Coronary artery (tissue), 2 donors: Measurements from ENCODE around the gene C20orf96.
A peak's percentile ranks its signal among the peaks of the same experiment; 100 is the strongest.

Experiments used
- DNase-seq: peaks from one replicate; pipeline ENCODE4 v3.0.0-alpha.2; 2017; ENCODE audit warnings: low spot score
- H3K27ac ChIP-seq, 2 donors: fragments of 200-600 bp; sonication (generic); one replicate each; pipeline ENCODE4 v1.5.1; 2016 to 2019
- H3K4me3 ChIP-seq: fragments of 200-600 bp; sonication (generic); 2 replicates; pipeline ENCODE4 v1.5.1; 2016; ENCODE audit warnings: mild to moderate bottlenecking, moderate library complexity
- CTCF ChIP-seq: fragments of 200-600 bp; sonication (generic); IDR thresholded peaks from one replicate; pipeline ENCODE4 v1.5.1; 2019; ENCODE audit warnings: antibody characterized with exemption

The C20orf96 gene

GRCh38 chr20:328027-328974, 37.8 kb upstream of the C20orf96 start:
- Histone ChIP-seq H3K27ac (peak overlapping the region; percentile 81 to 94), H3K4me3 (peak overlapping the region; percentile 91)
- DNase-seq: no peak
- no peak for TF ChIP-seq CTCF

GRCh38 chr20:327186-328026, 36.9 kb upstream of the C20orf96 start:
- peak overlapping the region; percentile 91 for H3K4me3 ChIP-seq
- peak; percentile 87 for DNase-seq
- TF ChIP-seq CTCF: no peak
- peak overlapping the region; percentile 81 to 94 for H3K27ac ChIP-seq

- Histone ChIP-seq H3K4me3 (peak overlapping the region; percentile 91), H3K27ac (peak overlapping the region; percentile 81 to 94)
- DNase-seq: peak; percentile 76
- TF ChIP-seq CTCF: no peak
Observed at GRCh38 chr20:326645-327185, 36.2 kb upstream of the C20orf96 start.

- peak; percentile 86 for DNase-seq
- TF ChIP-seq CTCF: no peak
- peak overlapping the region; percentile 91 for H3K4me3 ChIP-seq
- H3K27ac ChIP-seq: peak overlapping the region; percentile 81 to 94
Observed at GRCh38 chr20:325889-326644, 35.5 kb upstream of the C20orf96 start.

GRCh38 chr20:325045-325888, 34.7 kb upstream of the C20orf96 start, which contains the start of gene SOX12:
TSS of gene SOX12 (plus strand) at chr20:325552. CDS start at chr20:325925, 373 bp downstream.
- Histone ChIP-seq H3K4me3 (peak within 1 kb of the TSS; percentile 91), H3K27ac (peak within 1 kb of the TSS; percentile 81 to 94)
- peak; percentile 98 for DNase-seq
- TF ChIP-seq CTCF: no peak
